HUES6 (cell line): Measurements from ENCODE around the gene LY86.

Source experiments
- H3K27ac ChIP-seq: 2 replicates; pipeline ENCODE4 v1.7.0; 2013; ENCODE audit warnings: low read depth, mild to moderate bottlenecking, low read length, inconsistent platforms
- H3K27me3 ChIP-seq: 2 replicates; pipeline ENCODE4 v1.6.1; 2013; ENCODE audit warnings: low read length; ENCODE audit not compliant: control insufficient read depth, insufficient read depth
- H3K36me3 ChIP-seq: 2 replicates; pipeline ENCODE4 v1.6.1; 2013; ENCODE audit warnings: low read length; ENCODE audit not compliant: control insufficient read depth, insufficient read depth
- H3K4me1 ChIP-seq: 2 replicates; pipeline ENCODE4 v1.6.1; 2013; ENCODE audit warnings: low read length; ENCODE audit not compliant: control insufficient read depth, insufficient read depth
- H3K4me3 ChIP-seq: 2 replicates; pipeline ENCODE4 v1.5.1; 2013; ENCODE audit warnings: low read depth, low read length
- H3K9ac ChIP-seq: one replicate; pipeline ENCODE4 v1.6.1; 2013; ENCODE audit warnings: mild to moderate bottlenecking, low read length
- H3K9me3 ChIP-seq: 2 replicates; pipeline ENCODE4 v1.6.1; 2013; ENCODE audit warnings: low read depth, low read length; ENCODE audit not compliant: control insufficient read depth, insufficient read depth

LY86 gene

DNA sequence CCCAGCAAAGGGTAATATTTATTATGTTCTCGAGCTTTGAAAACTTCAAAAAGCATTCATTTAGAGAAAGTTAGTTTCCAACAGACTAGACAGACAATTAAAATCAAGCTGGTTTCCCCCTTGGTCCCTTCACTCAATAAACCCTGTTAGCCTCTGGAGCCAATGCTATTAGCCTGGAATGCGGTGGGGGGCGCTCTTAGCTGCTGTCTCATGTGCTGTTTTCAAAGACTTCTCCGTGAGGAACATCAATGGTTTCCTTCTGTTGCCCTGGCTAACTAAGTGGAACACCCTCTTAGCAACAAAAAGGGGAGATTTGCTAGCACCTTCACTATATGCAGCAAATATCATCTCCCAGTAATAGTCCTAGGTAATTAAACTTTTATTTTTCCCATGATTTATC lies 86.4 kb downstream of the LY86 start:
- H3K4me1 ChIP-seq, result peaks cover 23% of the 10 kb centered on the region
- H3K4me3 ChIP-seq, result no peak overlapping the region
- no peaks in the 10 kb centered on the region for H3K9me3 ChIP-seq
- no peak overlapping the region for H3K27ac ChIP-seq
- no peaks in the 10 kb centered on the region for H3K36me3 ChIP-seq
- no peaks in the 10 kb centered on the region for H3K27me3 ChIP-seq
- H3K9ac ChIP-seq, result no peak overlapping the region

DNA sequence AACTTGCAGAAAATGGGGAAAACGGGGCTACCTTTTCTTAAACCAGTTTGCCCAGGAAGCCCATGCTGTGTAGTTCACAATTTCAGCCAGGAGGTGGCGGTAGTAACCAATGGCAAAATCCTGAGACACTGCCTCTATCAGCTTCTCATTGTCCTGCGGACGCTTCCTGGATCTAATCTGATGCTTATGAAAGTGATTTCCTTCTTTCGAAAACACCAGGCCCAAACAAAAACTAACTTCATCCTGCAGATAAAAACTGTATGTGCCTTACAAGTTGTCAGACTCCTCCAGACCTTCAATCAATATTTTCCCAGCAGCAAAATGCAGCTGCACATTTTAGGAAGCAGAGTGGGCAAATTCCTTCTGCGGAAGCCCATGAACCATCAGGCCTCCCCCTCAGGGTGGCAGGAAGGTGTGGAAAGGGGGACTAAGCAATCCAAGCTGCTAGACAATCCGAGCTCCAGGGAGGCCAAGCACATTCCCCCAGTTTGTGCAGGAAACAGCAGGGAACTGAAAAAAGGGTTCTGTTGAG lies 88.5 kb downstream of the LY86 start:
- Histone ChIP-seq H3K36me3 (no peaks in the 10 kb centered on the region), H3K27ac (no peak overlapping the region), H3K9ac (no peak overlapping the region), H3K4me1 (peaks cover 23% of the 10 kb centered on the region), H3K27me3 (no peaks in the 10 kb centered on the region), H3K4me3 (no peak overlapping the region), H3K9me3 (no peaks in the 10 kb centered on the region)

DNA sequence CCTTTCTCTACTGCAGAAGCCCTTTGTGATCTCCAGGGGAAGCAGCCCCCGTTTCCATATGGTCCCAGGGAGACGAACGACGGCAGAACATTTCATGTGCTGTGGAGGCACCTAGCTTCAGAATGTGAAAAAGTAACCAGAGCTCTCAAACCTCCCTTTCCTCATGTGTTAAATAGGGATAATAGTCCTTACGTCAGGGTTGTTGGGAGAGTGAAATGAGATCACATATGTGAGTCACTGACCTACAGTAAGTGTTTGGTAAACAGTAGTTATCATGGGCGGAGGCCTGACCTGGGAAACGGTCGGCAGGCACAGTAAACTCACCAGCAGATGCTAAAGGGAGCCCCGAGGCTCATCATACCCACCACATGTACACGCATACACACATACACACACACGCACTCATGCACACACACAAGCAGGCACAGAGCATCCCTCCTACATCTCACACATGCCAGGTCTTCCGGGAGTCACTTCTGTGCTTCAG lies 89.7 kb downstream of the LY86 start:
- Histone ChIP-seq H3K4me1 (peaks cover 26% of the 10 kb centered on the region), H3K4me3 (no peak overlapping the region), H3K27ac (no peak overlapping the region), H3K36me3 (no peaks in the 10 kb centered on the region), H3K9me3 (no peaks in the 10 kb centered on the region), H3K27me3 (no peaks in the 10 kb centered on the region), H3K9ac (no peak overlapping the region)

DNA sequence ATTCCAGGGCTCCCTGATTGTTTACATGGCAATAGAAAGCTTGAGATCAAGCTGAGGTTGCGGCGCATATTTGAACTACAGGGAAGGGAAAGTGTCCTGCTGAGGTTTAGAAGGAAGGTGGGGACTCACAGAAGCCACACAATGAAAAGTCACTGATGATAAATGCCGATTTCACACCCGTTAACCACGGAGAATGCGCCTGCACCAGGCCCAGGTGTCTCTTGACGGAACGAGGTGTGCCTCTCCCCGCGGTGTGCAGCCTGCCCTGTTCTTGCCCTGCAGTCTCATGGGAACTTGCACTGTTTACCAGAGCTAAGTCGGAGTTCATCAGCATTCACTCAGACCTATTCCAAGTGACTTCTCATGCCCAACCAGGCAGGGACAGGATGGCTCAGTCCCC lies 90.3 kb downstream of the LY86 start:
- H3K9me3 ChIP-seq, result no peaks in the 10 kb centered on the region
- no peak overlapping the region for H3K4me3 ChIP-seq
- no peak overlapping the region for H3K27ac ChIP-seq
- no peak overlapping the region for H3K9ac ChIP-seq
- H3K27me3 ChIP-seq, result no peaks in the 10 kb centered on the region
- peaks cover 26% of the 10 kb centered on the region for H3K4me1 ChIP-seq
- no peaks in the 10 kb centered on the region for H3K36me3 ChIP-seq

DNA sequence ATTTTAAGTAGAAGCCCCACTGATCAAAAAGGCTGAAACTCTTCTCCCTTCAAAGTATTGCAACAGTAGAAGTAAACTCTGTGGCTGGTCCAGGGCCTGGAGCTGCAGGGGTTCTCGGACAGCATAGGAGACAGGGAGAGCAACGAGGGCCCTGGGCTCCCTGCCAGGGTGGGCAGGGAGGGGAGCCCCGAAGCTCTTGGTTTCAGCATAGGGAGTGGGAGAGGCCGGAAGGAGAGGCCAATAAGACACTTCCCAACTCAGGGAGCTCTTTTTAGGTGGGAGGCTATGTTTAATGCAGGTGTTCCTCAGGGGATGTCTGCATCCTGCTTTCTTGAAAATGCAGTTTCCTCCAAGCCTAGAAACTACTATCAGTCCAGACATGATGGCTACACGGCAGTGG lies 91.1 kb downstream of the LY86 start:
- Histone ChIP-seq H3K36me3 (no peaks in the 10 kb centered on the region), H3K4me3 (no peak overlapping the region), H3K4me1 (peaks cover 26% of the 10 kb centered on the region), H3K27me3 (no peaks in the 10 kb centered on the region), H3K27ac (no peak overlapping the region), H3K9me3 (no peaks in the 10 kb centered on the region), H3K9ac (no peak overlapping the region)

DNA sequence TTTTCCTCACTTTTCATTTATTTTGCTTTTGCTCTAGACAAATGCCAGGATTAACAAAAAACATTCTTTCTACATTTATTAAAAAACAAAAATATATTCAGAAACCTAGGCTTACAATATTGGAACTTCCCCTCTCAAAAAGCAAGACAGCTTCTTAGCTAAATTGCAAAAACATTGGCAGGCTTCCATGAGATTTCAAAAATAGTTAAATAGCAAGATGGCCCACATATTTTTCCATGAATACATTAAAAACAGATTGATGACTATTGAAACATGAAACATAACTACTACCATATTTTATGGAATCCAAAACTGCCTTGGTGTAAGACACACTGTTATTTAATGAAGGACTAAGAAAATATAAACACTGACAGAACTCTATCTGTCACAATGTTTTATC lies 92.0 kb downstream of the LY86 start:
- no peak overlapping the region for H3K4me3 ChIP-seq
- peaks cover 26% of the 10 kb centered on the region for H3K4me1 ChIP-seq
- H3K27me3 ChIP-seq, result no peaks in the 10 kb centered on the region
- H3K27ac ChIP-seq, result no peak overlapping the region
- no peaks in the 10 kb centered on the region for H3K9me3 ChIP-seq
- H3K9ac ChIP-seq, result no peak overlapping the region
- H3K36me3 ChIP-seq, result no peaks in the 10 kb centered on the region

DNA sequence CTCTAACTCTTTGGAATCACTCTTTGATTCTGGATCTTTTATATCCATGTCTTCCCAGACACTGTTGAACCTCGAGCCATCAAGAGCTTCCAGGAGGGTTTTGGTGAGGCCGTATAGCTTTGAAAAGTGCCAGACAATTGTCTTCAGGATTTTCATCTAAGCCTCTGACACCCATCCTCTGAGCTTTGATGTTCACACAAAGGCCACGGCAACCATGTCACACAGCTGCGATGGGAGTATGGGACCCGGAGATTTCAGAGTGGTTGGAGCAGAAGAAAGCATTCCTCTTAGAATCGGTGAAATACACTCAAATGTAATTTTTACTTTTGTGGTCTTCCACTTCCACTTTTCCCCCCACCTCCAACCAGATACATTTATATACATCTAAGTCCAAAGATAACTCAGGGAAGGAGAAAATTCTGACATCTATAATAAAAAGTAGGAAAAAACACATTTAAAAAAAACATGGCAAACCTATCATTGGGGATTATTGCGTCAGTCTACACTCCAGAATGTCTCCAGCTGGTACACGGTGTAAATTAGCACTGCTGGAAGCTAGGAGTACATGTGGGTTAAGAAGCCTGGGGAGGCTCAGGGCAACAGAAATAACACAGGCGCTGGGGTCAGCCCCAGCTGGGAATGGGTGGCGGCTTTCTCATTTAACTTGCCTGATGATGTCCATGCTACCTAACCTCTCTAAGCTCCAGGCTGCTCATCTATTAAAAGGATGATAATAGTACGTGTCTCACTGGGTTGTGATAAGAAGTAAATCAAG lies 92.7 kb downstream of the LY86 start:
- no peaks in the 10 kb centered on the region for H3K9me3 ChIP-seq
- no peaks in the 10 kb centered on the region for H3K36me3 ChIP-seq
- no peak overlapping the region for H3K27ac ChIP-seq
- peaks cover 27% of the 10 kb centered on the region for H3K4me1 ChIP-seq
- H3K9ac ChIP-seq, result no peak overlapping the region
- no peak overlapping the region for H3K4me3 ChIP-seq
- no peaks in the 10 kb centered on the region for H3K27me3 ChIP-seq

DNA sequence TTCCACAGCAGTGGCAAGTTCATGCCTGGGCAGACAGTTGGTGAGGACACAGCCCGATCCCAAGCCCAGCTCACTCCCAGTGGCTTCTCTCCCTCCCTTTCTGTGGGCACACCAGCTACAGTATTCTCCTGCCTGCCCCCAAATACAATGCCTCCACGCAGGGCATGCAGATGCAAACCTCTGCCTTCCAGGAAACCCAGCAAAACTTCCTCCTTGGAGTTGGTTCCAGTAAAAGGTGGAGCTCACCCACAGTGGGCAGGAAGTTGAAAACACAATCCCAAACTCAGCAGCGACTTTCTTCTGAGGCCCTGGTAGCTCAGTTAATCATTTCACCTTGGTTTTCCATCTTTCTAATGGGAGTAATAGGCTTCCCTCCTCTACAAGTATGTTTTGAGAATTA lies 93.7 kb downstream of the LY86 start:
- no peaks in the 10 kb centered on the region for H3K36me3 ChIP-seq
- peaks cover 29% of the 10 kb centered on the region for H3K4me1 ChIP-seq
- H3K9me3 ChIP-seq, result no peaks in the 10 kb centered on the region
- no peaks in the 10 kb centered on the region for H3K27me3 ChIP-seq
- H3K27ac ChIP-seq, result no peak overlapping the region
- no peak overlapping the region for H3K9ac ChIP-seq
- H3K4me3 ChIP-seq, result no peak overlapping the region

DNA sequence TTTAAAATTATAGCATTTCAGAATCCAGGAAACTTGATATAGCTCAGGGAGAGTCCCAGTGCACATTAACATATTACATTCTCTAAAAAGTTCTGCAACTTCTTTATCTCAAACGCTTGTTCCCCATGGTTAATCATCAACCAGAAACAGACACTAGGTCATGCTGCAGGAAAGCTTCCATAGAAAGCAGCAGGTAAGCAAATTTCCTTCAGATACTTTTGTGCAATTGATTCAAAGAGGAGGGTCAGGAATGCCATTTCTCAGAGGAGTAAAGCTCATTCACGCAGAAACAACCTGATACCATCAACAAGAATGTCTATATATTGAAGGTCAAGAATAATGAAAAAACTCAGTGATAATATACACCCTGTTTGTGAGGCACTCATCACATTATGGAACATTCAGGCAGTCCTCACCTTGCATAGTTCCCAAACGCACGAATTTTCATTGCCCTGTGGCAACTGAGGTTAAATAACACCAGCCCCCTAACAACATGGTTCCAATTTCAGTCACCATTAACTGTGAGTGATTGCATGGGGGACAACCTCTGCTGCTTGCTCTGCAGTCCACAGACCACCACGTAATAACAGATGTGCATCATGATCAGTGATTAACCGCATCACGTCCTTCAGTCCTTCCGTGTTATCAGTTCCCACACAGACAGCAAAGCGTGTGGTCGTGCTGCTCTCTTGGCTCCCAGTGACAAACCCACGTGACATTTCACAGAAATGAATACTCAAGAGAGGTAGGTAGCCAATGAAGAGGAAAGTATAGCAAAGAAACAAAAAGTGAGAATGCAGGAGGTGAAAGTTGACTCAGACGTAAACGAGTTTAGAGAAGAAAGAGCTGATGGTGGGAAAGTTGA lies 95.7 kb downstream of the LY86 start:
- no peak overlapping the region for H3K27ac ChIP-seq
- peaks cover 4% of the 10 kb centered on the region for H3K27me3 ChIP-seq
- no peaks in the 10 kb centered on the region for H3K9me3 ChIP-seq
- no peaks in the 10 kb centered on the region for H3K36me3 ChIP-seq
- H3K9ac ChIP-seq, result no peak overlapping the region
- no peak overlapping the region for H3K4me3 ChIP-seq
- peaks cover 30% of the 10 kb centered on the region for H3K4me1 ChIP-seq

DNA sequence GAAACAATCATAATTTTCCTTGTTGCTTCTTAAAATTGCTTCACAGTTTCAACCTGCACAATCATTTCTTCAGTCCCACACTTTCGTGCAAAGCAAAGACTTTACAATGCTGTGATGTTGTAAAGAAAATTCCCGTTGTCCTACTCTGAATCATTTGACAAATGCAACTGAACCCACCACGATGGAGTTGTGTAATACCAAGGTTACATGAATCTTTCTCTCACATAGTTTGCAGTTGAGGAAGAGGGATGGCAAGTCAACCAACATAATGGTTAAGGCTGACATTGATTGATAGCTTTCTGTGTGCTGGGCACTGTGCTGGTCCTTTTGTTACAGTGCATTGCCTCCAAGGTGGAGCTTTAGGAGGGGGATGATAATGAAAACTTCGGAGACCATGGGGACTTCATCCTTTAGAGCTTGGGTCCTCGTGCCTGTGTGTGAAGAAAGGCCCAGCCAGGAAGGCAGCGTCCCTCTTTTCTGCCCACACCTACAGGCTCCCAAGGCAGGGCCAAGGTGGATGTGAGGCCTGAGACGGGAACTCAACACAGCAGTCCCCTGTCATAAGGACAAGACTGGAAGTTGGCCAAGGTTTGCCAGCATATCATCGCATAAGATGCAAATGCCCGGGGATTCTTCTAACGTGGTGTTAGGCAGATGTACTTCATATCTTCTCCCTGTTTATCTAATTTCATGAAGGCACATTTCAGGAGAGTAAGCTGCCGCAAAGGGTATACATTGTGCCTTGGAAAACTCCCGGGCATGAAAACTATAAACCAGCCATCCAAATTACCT lies 96.9 kb downstream of the LY86 start:
- Histone ChIP-seq H3K9me3 (no peaks in the 10 kb centered on the region), H3K4me3 (no peak overlapping the region), H3K4me1 (peaks cover 29% of the 10 kb centered on the region), H3K9ac (no peak overlapping the region), H3K27ac (no peak overlapping the region), H3K36me3 (no peaks in the 10 kb centered on the region), H3K27me3 (peaks cover 15% of the 10 kb centered on the region)
